KG1 (cell line): Measurements from ENCODE around the gene ABLIM3.
"Not testable (repeated sequence)": the region's sequence is repeated elsewhere in the genome, so short reads cannot be mapped to it uniquely, and the experiment has no call there.

Experiments used
- DNase-seq: peaks from one replicate; lab custom pipeline; 2025; lab: John Stamatoyannopoulos, UW

Gene ABLIM3

DNA sequence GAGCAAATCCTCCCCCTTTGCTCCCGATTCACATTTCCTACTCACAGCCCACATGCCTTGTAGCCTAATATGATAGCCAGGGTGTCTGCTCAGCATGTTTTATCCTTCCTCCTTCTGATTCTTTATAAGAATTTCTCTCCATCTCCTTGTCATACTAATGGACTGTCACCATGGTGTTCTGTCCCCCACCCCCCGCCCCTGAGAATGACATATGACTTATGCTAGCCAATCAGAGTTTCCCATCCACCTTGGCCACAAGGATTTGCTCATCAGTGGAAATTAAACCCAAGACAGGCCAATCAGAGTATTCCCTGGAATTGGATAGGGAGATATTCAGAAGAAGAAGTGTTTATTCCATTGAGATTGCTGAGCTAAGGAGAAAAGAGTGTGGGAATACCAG is 16.0 kb downstream of the ABLIM3 start:
- no peak for DNase-seq

DNA sequence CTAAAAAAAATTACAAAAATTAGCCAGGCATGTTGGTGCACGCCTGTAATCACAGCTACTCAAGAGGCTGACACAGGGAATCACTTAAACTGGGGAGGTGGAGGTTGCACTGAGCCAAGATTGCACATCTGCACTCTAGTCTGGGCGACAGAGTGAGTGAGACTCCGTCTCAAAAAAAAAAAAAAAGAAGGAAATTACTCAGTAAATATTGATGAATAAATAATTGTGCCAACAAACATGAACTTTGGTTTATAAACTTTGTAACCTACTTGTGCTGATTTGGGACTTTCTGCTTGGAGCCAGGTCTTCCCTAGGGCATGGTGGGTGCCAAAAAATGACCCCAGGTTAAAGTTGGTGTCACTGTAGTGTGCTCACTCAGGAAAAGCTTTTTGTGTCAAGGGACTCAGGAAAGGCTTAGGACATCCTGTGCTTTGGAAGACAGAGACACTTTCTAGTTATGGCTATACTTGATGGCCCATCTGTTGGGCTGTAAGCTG is 19.0 kb downstream of the ABLIM3 start:
- no peak for DNase-seq

- DNase-seq: no peak
Observed at GRCh38 chr5:149161026-149161687, 19.9 kb downstream of the ABLIM3 start.

DNA sequence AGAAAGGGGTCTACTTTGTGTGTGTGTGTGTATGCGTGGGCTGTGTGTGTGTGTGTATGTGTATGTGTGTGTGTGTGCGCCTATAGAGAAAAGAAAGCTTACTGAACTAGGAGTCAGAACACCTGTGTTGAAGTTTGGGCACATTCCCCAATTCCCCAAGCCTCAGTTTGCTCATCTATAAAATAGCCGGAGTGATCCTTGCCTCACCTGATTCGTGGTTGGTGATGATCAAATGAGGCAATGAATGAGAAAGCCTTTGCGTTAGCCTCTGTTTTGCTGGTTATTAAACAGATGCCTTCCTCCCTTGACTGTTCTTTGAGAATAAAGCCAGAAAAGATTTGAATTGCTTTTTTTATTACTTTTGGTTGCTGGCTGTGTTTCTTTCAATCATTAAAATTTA is 20.6 kb downstream of the ABLIM3 start:
- no peak for DNase-seq

DNA sequence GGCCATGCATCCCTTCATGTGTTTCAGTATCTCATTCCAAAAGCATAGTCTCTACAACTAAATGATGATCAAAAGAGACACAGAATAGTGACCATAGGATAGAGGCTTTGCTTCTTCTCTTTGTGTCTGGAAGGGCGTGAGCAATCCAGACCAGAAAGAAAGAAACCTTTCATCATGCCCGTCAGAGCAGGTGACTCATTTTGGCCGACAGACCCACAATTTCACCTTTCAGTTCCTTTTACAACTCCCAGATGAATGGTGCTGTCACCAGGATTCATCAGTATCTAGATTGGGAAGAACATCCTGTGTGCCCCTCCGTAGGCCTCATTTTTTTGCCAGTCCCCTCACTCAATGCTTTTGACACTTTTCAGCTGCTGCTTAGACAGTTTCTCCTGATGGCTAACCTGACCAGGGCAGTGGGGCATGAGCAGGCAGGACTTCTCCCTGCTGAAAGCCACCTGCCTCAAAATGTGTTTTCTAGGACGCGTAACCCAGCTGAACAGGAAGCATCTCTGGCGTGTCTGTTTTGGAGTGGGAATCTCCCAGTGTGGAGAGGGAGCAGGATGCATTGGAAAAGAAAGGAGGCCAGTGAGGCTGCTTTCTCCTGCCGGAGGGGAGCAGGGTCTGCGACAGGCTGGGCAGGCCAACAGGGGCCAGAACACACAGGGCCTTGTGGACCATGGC is 21.2 kb downstream of the ABLIM3 start:
- no peak for DNase-seq

DNA sequence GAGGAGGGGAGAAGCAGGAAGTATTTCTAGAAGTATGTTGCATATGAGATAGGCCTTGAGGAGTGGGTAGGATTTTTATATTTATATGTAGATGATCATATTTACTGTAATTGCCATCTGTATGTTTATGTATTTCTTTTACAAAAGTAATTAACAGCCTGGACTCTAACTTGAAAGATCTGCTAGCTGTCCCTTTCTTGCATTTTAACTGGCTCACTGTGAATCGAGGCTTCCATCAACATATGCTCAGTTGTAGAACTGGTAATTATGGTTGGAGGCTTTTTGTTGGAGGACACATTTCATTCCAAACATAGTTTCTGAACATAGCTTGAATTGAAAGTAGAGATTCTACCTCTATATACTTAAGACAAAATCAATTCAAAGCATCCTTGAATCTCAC is 23.4 kb downstream of the ABLIM3 start:
- DNase-seq: no peak

- no peak for DNase-seq
Observed at GRCh38 chr5:149166128-149166527, 24.8 kb downstream of the ABLIM3 start.

GRCh38 chr5:149166591-149167100 is 25.4 kb downstream of the ABLIM3 start:
- no peak for DNase-seq

DNA sequence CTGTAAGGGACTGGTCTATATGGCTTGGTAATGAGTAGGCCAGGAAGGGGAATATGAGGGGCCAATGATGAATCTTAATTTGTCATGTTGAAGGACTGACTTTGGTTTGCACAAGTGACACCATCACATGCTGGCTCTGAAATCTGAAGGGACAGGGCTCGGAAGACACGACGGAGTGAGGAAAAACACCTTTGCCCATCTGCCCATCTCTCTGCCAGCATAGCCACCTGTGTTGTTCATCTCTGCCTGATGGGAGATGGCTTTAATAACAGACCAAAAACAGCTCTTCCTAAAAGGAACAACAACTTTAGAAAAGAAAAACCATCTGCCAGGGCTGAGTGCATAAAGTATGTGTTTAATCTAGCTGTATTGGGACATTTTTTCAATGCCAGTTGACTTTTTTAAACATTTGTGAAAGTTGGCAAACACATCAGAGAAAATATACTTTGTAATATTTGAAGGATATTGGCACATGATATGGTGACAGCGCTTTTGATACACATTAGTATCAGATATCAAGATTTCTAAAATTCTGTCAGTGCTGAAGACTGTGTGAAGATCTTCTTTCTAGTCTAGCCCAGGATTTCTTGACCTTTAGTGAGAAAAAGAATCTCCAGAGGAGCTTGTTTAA is 27.1 kb downstream of the ABLIM3 start:
- DNase-seq: no peak

DNA sequence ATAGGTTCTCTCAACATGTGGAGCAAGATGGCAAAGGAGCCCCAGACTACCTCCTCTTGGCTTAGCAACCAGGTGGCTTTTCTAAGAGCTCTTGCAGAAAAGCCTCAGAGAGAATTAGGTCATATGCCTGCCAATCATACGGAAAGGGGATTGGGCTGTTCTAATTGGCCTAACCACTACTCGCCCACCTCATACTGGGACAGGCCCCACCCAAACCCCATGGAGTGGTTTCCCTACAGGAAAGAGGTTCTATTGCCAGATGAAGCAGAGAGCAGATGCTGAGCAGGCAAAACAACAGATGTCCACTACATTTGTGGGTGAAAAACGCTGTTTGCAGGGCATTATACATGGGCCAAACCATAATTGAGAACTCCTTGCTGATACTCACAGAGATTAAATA is 29.0 kb downstream of the ABLIM3 start:
- DNase-seq: no peak

- DNase-seq: no peak
Observed at GRCh38 chr5:149172261-149172660, 31.0 kb downstream of the ABLIM3 start.

- DNase-seq: no peak
Observed at GRCh38 chr5:149172709-149173505, 31.6 kb downstream of the ABLIM3 start.

DNA sequence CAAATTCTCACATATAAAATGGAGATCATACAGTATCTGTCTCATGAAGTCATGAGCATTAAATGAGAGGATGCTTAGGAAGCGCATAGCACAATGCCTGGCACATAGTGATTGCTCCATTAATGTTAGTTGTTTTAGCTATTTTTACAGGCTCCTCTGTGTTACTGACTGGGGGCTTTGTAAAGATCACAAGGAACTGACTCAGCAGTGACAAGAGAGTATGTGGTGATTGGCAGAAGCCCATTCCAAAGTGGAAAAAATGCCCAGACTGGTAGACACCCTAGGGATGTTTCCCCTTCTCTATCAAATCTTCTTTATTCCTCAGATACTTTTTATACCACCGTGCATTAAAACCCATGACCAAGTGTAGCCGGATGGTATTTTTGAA is 33.5 kb downstream of the ABLIM3 start:
- no peak for DNase-seq

DNA sequence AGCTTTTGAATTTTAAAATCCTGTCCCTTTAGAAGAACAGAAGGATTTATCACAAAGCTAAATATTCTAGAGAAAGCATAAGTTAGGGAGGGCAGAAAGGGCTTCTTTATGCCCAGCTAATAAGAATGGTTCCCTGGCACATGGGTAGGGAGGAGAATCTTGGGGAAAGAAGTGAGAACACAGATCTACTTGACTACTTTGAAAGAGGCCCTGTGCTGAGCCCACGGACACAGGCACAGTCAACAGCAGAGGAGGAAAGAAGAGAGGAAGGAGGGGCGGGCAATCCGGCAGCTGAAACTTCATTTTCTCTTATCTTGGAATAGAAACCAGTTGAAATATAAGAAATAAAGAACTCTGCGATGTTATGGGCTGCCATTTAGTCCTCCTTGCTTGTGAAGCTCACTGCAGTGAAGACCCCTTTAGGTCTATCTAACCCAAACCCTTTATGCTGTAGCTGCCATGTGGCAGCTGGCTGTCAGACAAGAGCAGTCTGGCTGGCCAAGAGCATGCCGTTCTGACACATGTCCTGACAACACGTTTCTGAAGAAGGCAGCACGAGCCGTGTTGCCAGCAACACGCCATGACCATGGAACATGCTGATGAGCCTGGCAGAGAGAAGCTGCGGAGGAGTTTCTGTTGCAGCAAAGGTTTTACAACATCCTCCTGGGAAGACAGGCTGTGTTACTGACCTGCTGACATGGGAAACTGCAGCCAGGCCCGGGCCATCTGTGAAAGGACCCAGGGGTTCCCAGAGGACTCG is 34.2 kb downstream of the ABLIM3 start:
- no peak for DNase-seq

DNA sequence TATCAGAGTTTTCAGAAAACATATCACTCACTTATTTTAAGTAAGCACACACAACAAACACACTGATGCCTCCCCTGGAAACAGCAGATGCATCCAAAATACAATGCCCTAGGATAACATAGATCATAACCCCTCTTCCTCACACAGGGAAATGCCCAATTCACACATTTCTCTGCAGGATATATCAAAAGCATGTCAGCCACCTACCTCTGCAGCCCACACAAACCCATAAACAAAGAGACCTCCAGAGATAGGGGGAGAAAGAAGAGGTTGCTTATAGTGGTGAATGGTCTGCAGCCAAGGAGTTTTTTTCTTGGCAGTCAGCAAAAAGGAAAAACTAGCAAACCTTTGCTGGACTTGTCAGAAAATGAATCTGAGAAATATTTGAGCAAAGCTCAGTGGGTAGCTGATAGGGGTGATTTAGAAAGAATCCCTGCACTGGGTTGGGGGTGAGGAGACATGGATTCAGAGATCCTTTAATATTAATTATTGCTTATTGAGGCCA is 36.1 kb downstream of the ABLIM3 start:
- DNase-seq: no peak

DNA sequence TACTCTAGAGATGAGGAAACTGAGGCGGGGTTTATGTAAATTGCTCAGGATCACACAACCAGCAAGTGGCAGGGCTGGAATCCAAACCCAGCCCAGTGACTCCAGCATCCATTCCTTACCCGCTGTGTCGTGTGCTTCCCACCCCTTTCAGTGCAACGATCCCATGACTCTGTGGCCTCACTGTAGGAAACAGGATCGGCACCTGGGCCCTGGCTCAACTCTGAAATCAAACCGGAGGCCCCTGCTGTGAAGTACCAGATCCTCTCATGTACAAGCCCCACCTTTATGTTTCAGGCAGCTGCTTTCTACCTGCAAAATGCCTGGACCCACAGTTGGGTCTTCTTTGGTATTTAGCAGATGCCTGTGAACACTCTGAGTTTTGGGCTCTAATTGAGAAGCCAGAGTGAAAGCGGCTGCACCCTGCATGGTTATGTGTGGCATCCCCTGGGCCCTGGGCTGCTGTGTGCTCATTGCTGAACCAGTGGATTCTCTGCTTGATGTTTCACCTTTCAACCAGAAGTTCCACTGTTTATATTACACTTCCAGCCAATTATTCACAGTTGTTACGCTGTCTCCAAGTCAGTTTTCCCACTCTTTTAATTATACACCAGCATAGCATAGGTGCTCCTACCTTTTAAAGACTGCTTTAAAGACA is 36.7 kb downstream of the ABLIM3 start:
- DNase-seq: no peak

DNA sequence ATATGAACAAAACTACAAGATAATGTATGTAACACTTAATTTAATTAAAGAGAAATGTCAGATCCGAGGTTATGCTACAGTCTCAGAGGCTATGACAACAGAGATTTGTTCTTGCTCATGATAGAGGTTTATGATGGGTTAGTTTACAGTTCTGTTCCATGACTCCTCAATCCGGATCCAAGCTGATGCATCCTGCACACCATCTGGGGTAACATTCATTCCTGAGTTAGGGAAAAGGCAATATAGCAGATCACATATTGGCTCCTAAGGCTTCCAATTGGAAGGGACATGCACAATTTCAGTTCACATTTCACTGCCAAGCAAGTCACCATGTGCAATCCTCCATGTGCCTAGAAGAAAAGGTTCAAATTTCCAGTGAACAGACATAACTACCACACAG is 40.4 kb downstream of the ABLIM3 start:
- DNase-seq: no peak

DNA sequence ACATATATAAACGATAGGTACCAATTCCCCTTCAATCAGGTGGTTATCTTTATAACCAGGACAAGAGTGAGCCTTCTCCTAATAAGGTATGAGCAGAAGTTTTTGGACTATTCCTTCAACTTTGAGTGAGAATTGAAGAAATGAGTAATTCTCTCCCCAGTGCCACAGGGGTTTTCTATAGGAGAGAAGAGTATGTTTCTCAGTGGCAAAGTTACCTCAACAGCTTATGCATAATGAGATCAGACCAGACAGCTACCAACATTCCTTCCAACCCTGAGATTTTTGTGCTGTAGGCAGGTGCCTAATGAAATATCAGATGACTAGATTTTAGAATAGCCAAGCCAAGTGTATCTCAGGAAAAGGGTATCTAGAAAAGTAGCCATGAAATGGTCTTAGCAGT is 40.9 kb downstream of the ABLIM3 start:
- DNase-seq: no peak

- no peak for DNase-seq
Observed at GRCh38 chr5:149185067-149185466, 43.8 kb downstream of the ABLIM3 start.

DNA sequence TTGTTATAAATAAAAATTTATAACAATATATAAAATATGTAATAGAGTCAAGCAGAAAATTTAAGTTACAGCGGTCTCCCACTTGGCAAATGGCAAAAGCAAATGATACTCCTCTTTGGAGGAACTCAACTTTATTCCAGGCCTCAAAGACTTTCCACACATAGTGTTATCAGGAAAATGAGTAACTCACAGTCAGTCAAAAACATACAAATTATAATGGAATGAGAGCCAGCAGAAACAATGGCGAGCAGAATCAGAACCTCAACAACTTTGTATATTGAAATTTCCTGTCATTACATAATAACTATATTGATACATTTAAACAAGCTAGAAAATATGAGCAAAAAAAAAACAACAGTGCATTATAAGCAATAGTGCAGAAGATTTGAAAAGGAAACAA is 45.2 kb downstream of the ABLIM3 start:
- DNase-seq: no peak

DNA sequence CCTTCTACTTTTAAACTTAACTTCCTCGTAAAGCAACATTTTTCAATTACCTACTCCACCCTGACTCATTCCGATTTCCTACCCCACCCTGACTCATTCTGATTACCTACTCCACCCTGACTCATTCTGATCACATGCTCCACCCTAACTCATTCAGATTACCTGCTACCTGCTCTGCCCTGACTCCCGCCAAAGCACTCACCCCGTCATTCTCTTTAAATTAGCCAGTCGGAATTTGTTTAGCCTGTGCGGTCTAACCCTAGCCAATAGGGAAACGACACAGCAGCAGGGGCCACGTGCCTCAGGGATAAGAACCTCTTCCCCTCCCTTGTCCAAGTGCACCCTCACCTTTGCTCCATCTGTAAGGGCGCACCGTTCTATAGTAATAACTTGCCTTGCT is 46.3 kb downstream of the ABLIM3 start:
- DNase-seq: not testable (repeated sequence)
